DMS153 treated with DMSO at 0.1 percent for 48 hours (cell line): ENCODE data around the gene C6orf89.
"Not testable (repeated sequence)": the region's sequence is repeated elsewhere in the genome, so short reads cannot be mapped to it uniquely, and the experiment has no call there.

ENCODE experiments used
- DNase-seq: peaks from one replicate; lab custom pipeline; 2025; ENCODE audit not compliant: unreplicated experiment; lab: John Stamatoyannopoulos, UW

The C6orf89 gene

DNA sequence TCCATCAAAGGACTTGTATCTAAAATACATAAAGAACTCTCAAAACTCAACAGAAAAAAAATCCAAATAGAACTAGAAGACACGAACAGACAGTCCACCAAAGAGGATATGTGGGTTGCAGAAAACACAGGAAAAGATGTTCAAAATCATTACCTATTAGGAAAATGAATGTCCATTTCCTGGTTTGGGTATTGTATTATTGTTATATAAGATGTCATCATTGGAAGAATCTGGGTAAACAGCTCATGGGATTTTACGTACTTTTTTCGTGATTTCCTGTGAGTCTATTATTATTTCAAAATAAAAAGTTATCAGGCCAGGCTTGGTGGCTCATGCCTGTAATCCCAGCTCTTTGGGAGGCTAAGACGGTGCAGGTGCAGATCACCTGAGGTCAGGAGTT is 59.5 kb downstream of the C6orf89 start:
- DNase-seq: no peak

DNA sequence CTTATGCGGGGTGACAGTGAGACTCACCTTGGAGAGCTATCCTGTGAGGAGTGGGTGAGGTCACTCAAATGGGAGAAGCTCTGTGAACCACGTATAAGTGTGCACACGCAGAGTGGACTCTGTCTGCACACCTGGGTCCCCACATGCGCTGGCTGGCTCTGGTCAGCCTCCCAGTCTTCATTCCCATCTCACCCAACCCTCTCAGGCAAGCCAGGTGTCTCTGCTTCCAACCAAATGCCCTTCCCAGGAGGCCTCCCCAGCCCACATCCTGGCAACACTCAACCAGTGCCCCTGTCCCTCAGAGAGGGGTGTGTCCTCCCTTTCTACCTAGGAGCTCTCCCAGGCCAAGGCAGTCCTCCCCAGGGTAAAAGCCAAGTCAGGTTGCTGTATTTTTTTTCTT is 60.8 kb downstream of the C6orf89 start:
- no peak for DNase-seq

DNA sequence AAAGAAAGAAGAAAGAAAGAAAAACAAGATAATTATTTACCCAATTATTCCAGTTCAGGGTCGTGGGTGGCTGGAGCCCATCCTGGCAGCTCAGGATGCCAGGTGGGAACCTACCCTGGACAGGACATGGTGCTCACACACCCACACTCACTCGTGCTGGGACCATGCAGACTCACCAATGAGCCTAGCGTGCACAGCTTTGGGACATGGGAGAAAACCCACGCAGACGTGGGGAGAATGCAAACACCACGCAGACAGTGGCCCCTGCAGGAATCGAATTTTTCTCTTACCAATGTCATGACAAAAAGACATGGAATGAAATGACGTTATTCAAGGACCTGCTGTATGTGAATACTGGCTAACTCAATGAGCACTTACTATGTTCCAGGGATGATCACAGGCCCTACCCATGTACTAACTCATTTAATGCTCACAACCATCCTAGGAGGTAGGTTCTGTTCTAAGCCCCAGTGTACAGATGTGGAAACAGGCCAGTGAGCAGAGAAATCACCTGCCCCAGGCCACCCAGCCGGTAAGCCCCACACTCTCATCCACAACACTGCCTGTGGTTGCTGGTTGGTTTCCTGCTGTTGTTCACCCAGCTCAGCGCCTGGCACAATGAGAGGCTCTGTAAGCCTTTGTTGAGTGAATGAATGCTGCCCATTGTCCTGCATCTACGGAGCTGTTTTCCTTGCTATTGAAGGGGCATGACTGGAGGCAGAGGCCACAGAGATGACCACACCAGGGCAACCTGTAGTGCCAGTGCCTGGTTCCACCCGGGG is 62.0 kb downstream of the C6orf89 start:
- DNase-seq: no peak

GRCh38 chr6:36949076-36949475 is 63.3 kb downstream of the C6orf89 start:
- DNase-seq: not testable (repeated sequence)

DNA sequence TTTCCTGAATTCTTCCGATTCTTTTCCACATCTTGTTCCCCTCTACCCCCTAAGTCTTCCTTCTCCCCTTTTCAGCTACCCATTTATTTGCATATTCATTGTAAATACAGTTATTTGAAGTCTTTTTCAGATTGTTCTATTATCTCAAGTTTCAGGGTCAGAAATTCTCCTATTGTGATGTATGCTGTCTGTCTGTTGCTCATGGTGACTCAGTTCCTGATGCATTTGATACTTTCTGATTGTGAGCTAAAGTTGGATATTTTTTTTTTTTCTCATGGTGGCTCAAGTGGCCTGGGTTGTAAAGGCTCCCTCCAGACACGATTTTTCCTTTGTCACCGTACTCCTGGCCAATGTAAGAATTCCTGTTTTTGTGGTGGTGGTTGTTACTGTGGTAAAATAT is 63.9 kb downstream of the C6orf89 start:
- DNase-seq: no peak

- DNase-seq: no peak
Observed at GRCh38 chr6:36953931-36954261, 68.1 kb downstream of the C6orf89 start.

- DNase-seq: no peak
Observed at GRCh38 chr6:36954262-36954931, 68.6 kb downstream of the C6orf89 start, which contains the start of gene PI16. Gene PI16, plus strand, starts transcription at chr6:36954738. Its CDS starts 23 bp downstream, at chr6:36954761.

DNA sequence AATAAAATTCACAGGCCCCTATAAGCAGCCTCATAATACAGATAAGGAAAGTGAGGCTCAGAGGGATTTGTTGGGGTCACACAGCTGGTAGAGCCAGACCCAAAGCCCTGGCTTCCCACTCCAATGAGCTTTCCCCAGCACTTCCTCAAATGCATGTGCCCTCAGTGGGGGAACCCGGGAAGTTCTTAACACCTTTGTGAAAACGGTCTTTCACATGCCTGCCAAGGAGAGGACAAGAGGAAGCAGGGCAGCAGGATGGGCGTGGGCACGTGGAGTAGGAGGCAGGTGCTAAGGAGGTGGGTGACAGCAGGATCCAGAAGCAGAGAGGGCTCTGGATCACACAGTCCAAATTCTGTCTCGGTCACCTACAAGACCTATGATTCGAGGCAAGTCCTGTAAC is 69.4 kb downstream of the C6orf89 start:
- no peak for DNase-seq

DNA sequence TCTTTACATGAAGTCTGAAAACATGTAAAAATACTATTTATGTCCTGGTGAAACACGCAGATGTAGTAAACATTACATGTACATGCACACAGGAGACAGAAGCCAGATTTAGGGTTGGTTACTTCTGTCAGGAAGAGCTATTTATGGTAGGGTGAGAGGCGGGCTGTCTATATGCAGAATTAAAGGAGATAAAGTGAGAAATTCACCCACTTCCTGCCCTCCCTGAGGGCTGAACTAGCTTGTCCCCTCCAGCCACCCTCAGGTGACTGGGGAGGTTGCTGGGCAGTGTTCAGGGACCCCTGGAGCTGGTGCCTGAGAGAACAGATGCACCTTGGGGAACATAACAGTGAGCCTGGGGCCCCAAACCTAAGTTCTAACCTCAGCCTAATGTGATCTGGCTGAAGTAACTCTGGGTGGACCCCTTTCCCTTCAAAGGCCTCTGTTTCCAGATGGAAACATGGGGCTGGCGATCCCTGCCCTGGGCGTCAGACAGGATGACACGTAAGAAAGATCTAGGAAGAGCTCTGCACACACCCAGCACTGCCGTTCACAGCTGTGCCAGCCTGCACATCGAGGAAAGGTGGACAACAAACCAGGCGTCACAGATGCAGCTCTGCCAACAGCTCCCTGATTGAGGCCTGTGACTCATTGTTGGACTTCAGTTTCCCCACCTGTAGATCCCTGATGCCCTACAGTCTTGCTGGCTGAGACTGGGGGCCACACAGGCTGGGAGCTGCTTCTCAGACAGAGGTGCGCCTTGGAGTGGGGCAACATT is 70.1 kb downstream of the C6orf89 start:
- no peak for DNase-seq

DNA sequence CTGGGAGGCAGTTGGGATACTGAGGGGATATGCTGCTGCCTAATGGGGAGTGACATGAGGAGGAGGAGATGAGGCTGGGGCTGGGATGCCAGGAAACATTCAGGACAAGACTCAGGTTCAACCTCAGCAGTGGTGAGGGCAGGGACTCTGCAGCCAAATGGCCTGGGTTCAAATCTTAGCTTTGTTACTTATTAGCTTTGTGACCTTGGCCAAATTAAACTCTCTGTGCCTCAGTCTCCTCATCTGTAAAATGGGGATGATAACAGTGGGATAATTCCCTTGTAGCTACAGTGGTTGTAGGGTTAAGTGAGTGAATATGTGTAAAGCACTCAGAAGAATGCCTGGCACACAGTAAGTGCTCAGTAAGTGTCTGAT is 70.7 kb downstream of the C6orf89 start:
- no peak for DNase-seq

DNA sequence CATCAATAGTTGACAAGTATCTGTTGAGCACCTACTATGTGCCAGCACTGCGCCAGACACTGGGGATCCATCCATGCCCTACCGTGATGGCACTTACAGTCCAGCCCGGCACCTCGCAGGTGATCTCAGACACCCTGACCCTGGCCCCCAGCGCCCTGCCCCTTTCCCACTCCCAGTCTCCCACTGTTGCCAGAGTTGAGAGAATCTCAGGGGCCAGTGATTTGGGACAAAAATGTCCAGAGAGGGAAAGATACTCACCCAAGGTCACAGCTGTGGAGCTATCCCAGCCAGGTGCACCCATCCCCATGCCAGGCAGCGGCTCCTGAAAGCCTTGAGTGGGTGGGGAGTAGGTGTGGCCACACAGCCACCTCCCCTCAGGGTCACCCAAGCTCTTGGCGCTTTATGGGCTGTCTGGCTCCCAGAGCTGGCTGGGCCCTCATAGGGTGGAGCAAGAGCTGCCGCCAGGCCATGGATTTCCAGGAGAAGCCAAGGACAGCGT is 72.1 kb downstream of the C6orf89 start:
- no peak for DNase-seq

DNA sequence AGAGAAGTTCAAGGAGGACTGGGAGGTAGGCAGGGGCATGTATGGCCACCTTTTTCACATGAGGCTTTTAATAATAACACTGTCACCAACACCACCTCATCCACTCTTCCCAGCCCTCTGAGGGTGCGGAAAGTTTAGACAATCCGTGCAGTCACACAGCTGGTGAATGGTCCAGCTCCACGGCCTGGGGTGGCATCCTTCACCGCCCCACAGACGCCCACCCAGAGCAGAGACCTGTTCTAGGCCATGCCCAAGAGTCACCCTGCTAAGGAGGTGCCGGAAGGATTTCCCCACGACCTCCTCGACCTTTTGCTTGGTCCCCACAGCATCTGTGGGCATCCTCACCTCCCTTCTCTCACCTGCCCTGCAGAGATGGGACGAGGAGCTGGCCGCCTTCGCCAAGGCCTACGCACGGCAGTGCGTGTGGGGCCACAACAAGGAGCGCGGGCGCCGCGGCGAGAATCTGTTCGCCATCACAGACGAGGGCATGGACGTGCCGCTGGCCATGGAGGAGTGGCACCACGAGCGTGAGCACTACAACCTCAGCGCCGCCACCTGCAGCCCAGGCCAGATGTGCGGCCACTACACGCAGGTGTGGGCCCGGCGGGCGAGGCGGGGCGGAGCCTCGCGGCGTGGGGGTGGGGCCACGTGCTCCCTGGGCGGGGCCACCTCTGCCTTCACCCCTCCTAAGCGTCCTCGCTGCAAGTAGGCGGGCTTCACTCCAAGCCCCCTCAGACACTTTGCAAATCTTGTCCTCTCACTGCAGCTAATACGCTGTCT is 73.2 kb downstream of the C6orf89 start:
- no peak for DNase-seq

DNA sequence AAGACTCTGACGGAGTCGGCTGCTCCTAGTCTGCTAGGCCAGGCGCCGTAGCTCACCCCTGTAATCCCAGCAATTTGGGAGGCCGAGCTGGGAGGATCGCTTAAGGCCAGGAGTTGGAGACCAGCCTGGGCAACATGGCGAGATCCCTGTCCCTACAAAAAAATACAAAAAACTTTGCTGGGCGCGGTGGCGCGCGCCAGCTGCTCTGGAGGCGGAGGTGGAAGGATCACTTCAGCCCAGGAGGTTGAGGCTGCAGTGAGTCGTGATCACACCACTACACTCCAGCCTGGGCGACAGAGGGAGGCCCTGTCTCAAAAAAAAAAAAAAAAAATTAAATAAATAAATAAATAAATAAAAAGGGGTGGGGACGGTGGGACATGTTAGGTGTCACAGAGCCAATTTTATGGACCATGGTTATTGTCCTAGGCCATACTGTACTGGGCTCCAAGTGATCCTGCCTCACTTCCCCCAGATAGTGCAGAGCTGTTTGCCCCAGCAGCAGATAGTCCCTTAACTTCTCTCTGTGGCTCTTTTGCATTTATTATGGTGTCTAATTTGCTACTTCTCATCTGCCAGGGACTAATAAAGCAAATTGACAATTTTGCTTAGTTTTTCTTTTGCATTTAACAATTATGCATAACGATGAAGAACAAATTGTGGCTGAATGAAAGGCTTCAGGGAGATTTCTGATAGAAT is 74.0 kb downstream of the C6orf89 start:
- no peak for DNase-seq

GRCh38 chr6:36961441-36962435 is 76.0 kb downstream of the C6orf89 start:
- DNase-seq: no peak

- DNase-seq: no peak
Observed at GRCh38 chr6:36962874-36963273, 77.1 kb downstream of the C6orf89 start.

GRCh38 chr6:36963451-36964290 is 77.9 kb downstream of the C6orf89 start:
- no peak for DNase-seq

GRCh38 chr6:36964349-36964748 is 78.6 kb downstream of the C6orf89 start:
- no peak for DNase-seq

- no peak for DNase-seq
Observed at GRCh38 chr6:36964908-36965307, 79.2 kb downstream of the C6orf89 start.
